IgD-negative memory B cell (primary cell): Measurements from ENCODE around the gene NBPF4. TPM values are rescaled to one million over a fixed set of nuclear protein-coding genes. Genes with fewer than 3 reads are reported as not detected.
A peak's percentile ranks its signal among the peaks of the same experiment; 100 is the strongest.

ENCODE experiments used
- H3K27ac Mint-ChIP-seq, 3 donors: one replicate each; pipeline ENCODE4 v1.8.0; 2020 to 2022; ENCODE audit warnings: mild to moderate bottlenecking in 3 of 3, mixed read lengths in 3 of 3, moderate library complexity in 1 of 3
- H3K27me3 Mint-ChIP-seq: one replicate; pipeline ENCODE4 v1.8.0; 2021; ENCODE audit warnings: mixed read lengths
- H3K36me3 Mint-ChIP-seq: one replicate; pipeline ENCODE4 v1.8.0; 2020; ENCODE audit warnings: mild to moderate bottlenecking, mixed read lengths
- H3K4me1 Mint-ChIP-seq, 3 donors: one replicate each; pipeline ENCODE4 v1.8.0; 2020 to 2022; ENCODE audit warnings: mixed read lengths in 3 of 3, mild to moderate bottlenecking in 1 of 3
- H3K4me3 Mint-ChIP-seq, 4 donors: one replicate each; pipeline ENCODE4 v1.8.0; 2020 to 2022; ENCODE audit warnings: mild to moderate bottlenecking in 4 of 4, mixed read lengths in 4 of 4, moderate library complexity in 3 of 4
- H3K9me3 Mint-ChIP-seq, 3 donors: one replicate each; pipeline ENCODE4 v1.8.0; 2020 to 2021; ENCODE audit warnings: mixed read lengths in 3 of 3, mild to moderate bottlenecking in 1 of 3
- polyA plus RNA-seq: library from polyadenylated mRNA; unstranded; fragments of 300-500 nt; fragmentation: Illumina TruSeq; gene quantifications from one replicate; pipeline ENCODE4 v1.2.3, GENCODE V29; 2021

NBPF4 gene
- polyA plus RNA-seq, 1 donor from 2014 or later: 0.38 TPM

- Mint-ChIP-seq H3K4me3 (no peak overlapping the region), H3K27ac (peak overlapping the region in 1 of 3 donors; percentile 86), H3K9me3 (peaks cover 0 to 6% (median 3%) of the 10 kb centered on the region in 3 donors), H3K4me1 (peaks cover 17 to 42% (median 29%) of the 10 kb centered on the region in 3 donors), H3K27me3 (no peaks in the 10 kb centered on the region), H3K36me3 (peaks cover 10% of the 10 kb centered on the region)
These were observed 50.5 kb downstream of the NBPF4 start for GRCh38 chr1:108193333-108193732.

- peaks cover 12% of the 10 kb centered on the region for H3K36me3 Mint-ChIP-seq
These were observed 51.3 kb downstream of the NBPF4 start for GRCh38 chr1:108192581-108192980.

DNA sequence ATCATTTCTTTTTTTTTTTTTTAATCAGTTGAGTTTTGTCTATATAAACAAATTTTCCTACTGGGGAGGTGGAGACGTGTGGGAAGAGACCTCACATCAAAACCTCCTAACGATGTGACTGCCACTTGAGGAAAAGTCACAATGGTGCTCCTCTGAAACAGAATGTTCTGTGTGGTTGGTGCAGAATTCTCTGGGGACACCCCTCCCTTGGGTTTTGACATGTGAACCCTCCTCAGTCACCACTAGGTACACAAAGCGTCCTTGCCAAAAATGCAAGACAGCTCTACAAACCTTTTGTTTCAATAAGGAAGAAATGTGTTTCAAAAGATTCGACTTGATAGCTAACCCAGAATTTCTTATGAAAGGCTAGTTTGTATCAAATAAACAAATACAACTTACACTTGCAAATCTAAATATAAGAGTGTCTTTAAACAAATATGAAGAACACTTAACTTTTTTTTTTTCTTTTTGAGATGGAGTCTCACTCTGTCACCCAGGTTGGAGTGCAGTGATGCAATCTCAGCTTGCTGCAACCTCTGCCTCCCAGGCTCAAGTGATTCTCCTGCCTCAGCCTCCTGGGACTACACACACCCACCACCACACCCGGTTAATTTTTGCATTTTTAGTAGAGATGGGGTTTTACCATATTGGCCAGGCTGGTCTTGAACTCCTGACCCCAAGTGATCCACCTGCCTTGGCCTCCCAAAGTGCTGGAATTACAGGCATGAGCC, 53.0 kb downstream of the NBPF4 start:
- Mint-ChIP-seq H3K36me3 (peaks cover 12% of the 10 kb centered on the region), H3K4me3 (peak overlapping the region in 1 of 4 donors; percentile 65)

More at GRCh38 chr1:108192581-108192980, 51.3 kb downstream of the NBPF4 start:
- peaks cover 11 to 38% (median 29%) of the 10 kb centered on the region in 3 donors for H3K4me1 Mint-ChIP-seq
- H3K9me3 Mint-ChIP-seq: peaks cover 3 to 8% (median 7%) of the 10 kb centered on the region in 3 donors
- H3K4me3 Mint-ChIP-seq: no peak overlapping the region
- H3K27ac Mint-ChIP-seq: peak overlapping the region in 1 of 3 donors; percentile 23
- H3K27me3 Mint-ChIP-seq: no peaks in the 10 kb centered on the region

DNA sequence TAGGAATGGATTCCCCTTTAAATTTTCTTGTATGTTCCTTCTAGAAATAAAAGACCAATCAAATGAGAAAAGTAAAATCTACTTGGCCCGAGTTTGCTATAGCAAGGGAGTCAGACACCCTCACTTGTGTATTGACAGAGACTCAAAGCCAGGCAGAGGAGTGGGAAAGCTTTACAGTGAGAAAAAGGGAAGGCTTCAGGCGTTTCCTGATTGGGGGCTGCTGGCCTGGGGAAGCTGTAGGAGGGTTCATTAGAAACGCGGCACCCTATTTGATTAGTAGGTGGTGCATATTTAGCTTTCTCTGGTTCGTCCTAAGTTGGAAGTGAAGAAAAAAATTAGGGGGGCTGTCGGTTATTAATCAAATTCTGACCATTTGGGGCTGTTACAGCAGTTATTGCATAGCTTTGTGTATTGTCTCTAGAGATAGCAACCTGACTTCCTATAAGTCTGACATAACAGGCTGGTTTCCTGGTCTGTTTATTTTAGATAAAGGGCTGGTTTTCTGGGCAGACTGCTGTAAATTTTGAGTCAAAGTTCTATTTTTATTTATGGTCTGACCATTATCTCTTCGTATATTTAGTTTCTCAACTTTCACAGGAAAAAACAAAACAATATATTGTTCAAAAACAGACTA, 53.8 kb downstream of the NBPF4 start:
- H3K4me1 Mint-ChIP-seq: peaks cover 12 to 31% (median 29%) of the 10 kb centered on the region in 3 donors
- H3K36me3 Mint-ChIP-seq: peaks cover 10% of the 10 kb centered on the region
- no peaks in the 10 kb centered on the region for H3K27me3 Mint-ChIP-seq
- peaks cover 3 to 8% (median 7%) of the 10 kb centered on the region in 3 donors for H3K9me3 Mint-ChIP-seq
- H3K4me3 Mint-ChIP-seq: peak overlapping the region in 1 of 4 donors; percentile 15
- H3K27ac Mint-ChIP-seq: peak overlapping the region in 1 of 3 donors; percentile 53

More for the DNA sequence above, 53.0 kb downstream of the NBPF4 start:
- peaks cover 12 to 32% (median 29%) of the 10 kb centered on the region in 3 donors for H3K4me1 Mint-ChIP-seq
- no peaks in the 10 kb centered on the region for H3K27me3 Mint-ChIP-seq
- peak overlapping the region in 2 of 3 donors; percentile 10 to 53 for H3K27ac Mint-ChIP-seq
- peaks cover 3 to 8% (median 7%) of the 10 kb centered on the region in 3 donors for H3K9me3 Mint-ChIP-seq

- Mint-ChIP-seq H3K4me1 (peaks cover 12 to 27% (median 24%) of the 10 kb centered on the region in 3 donors), H3K27ac (peak overlapping the region in 1 of 3 donors; percentile 46), H3K4me3 (peak overlapping the region in 1 of 4 donors; percentile 41), H3K36me3 (peaks cover 8% of the 10 kb centered on the region), H3K27me3 (no peaks in the 10 kb centered on the region), H3K9me3 (peaks cover 3 to 8% (median 7%) of the 10 kb centered on the region in 3 donors)
These were observed 55.1 kb downstream of the NBPF4 start for GRCh38 chr1:108188801-108189200.

DNA sequence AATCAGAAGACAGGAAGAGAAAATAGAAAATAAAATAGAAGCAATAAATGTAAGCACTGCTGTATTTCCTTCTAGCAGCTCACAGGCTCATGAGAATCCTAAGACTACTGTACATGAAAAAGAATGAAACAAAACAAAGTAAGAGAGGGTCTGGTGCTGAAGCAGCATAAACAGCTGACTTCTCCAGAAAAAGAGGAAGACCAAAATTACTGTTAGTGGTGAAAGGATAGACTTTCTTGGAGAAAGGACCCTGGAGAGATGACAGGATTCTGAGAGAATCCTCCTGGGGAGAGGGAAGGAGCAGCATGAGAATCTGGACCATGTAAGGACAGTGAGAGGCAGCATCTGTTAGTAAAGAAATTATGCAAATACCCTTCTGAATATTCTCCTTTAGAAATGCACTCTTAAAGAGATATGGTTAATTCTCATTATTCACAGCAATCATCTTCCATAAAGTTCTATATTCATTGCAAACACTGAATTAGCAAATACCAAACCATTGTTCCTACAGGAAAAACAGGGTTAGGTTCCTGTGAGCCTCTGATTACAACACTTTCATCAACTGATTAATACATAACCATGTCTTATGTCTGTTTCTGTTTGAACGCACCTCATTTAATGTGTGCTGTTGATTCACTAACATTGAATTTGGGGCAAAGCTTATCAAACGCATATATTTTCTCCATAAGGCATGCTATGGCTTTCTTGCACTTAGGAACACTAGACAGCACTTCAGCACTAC, 60.7 kb downstream of the NBPF4 start:
- Mint-ChIP-seq H3K27ac (peak overlapping the region in 1 of 3 donors; percentile 33), H3K9me3 (peaks cover 3 to 5% (median 4%) of the 10 kb centered on the region in 3 donors), H3K27me3 (no peaks in the 10 kb centered on the region), H3K4me1 (peaks cover 14 to 18% (median 17%) of the 10 kb centered on the region in 3 donors), H3K36me3 (peaks cover 26% of the 10 kb centered on the region), H3K4me3 (no peak overlapping the region)

- H3K27me3 Mint-ChIP-seq: no peaks in the 10 kb centered on the region
- peak overlapping the region in 1 of 4 donors; percentile 37 for H3K4me3 Mint-ChIP-seq
- H3K36me3 Mint-ChIP-seq: peaks cover 48% of the 10 kb centered on the region
- peaks cover 0 to 20% (median 9%) of the 10 kb centered on the region in 3 donors for H3K9me3 Mint-ChIP-seq
- peak overlapping the region in 1 of 3 donors; percentile 81 for H3K27ac Mint-ChIP-seq
- peaks cover 16 to 25% (median 23%) of the 10 kb centered on the region in 3 donors for H3K4me1 Mint-ChIP-seq
These were observed 64.9 kb downstream of the NBPF4 start for GRCh38 chr1:108179018-108179417.

Other genes with a start within 250 kb of the NBPF4 start
- 24.9 TPM for gene SLC25A24, start 43.7 kb downstream of the NBPF4 start, polyA plus RNA-seq
- not detected for gene NBPF6, start 206.3 kb upstream of the NBPF4 start, polyA plus RNA-seq